GM19099 (cell line): ENCODE data around the gene DNAI7.

Source experiments
- POLR2A ChIP-seq: IDR thresholded peaks from 3 replicates; pipeline ENCODE4 v1.6.1; 2011; ENCODE audit warnings: low read depth; ENCODE audit not compliant: insufficient read length; ENCODE audit errors: extremely low read depth

DNAI7 gene

GRCh38 chr12:25194214-25194613 lies 746 bp downstream of the DNAI7 start:
- no peak for TF ChIP-seq POLR2A

DNA sequence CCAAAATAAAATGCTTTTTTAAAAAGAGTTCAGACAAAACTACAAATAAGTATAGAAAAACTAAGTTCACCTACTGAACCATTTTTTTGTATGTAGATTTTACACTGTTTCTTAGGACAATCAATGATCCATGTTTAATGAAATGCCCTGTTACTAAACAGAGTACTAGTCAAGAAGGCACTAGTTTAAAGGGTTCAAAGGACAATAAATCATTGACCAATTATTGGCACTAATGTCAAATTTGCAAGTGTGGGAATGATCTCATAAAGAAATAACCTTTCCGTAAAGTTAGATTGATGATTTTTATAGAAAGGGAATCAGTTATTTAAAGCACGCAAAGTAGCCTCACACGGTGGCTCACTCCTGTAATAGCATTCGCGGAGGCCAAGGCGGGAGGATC lies 4.2 kb downstream of the DNAI7 start:
- TF ChIP-seq POLR2A, result no peak

DNA sequence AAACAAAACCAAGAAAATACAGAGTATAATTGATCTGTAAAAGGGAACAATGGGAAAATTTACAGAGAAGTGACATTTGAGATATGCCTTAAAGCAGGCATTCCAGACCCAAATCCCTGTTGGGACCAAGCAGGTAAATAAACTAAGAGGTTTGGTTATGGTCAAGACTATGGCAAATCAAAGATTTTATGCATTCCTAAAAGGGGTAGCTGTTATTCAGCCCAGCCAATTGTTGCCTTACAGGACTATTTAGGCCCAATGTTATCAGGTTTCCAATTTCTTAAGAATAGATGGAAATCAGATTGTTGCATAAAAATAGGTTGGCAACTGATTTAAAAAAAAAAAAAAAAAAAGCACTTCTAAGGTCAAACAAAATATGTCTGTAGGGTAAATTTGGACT lies 5.3 kb downstream of the DNAI7 start:
- no peak for TF ChIP-seq POLR2A

- TF ChIP-seq POLR2A, result no peak
Measured at GRCh38 chr12:25187781-25188180, 7.2 kb downstream of the DNAI7 start.

GRCh38 chr12:25186788-25187402 lies 8.1 kb downstream of the DNAI7 start:
- TF ChIP-seq POLR2A, result no peak

DNA sequence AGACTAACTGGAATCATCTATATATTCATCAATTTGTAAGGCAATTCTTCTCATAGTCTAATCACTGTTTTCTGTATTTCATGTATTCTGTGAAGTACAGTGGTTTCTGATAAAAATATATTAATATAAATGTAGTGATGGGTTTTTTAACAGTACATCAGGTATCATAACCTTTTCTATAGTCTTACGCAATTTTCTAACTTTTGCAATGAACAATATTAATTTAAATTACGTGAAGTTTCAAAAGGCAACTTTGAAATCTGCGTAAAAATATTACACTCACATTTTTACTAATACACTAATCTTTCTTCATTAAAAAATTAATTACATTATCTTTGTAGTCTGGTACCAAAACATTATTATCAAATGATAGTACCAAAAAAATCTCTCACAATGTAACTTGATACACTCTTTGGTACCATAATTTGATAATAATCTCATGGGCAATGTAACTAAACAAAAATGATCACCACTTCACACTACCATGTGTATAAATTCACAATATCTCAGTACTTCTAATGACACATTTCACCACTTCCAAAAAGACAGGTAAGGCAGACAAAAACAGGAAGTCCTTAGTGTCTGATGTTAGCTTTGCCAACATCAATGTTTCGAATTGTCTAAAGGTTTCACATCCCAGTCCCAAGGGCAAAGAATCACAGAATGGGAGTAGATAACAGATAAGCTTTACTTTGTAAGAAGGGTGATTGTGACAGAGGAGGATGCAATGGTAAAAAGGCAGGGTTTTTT lies 8.7 kb downstream of the DNAI7 start:
- TF ChIP-seq POLR2A, result no peak

DNA sequence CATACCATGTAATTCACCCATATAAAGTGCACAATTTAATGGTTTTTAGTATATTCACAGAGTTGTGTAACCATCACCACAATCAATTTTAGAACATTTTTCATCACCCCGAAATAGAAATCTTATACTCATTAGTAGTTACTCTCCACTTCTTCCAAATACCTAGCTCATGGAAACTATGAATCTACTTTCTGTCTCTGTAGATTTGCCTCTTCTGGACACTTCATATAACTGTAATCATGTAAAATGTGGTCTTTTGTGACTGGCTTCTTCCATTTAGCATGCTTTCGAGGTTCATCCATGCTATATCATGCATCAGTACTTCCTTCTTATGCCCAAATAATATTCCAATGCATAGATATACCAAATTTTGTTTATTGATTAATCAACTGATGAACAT lies 10.8 kb downstream of the DNAI7 start:
- TF ChIP-seq POLR2A, result no peak

DNA sequence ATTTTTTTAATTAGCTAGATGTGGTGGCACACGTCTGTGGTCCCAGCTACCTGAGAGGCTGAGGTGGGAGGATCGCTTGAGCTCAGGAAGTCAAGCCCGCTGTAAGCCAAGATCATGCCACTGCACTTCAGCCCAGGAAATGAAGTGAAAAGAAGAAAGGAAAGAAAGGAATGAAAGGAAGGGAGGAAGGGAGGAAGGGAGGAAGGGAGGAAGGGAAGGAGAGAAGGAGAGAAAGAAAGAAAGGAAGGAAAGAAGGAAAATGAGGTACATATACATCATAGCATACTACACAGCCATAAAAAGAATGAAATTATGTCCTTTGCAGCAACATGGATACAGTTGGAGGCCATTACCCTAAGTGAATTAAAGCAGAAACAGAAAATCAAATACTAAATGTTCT lies 12.2 kb downstream of the DNAI7 start:
- TF ChIP-seq POLR2A, result no peak

- TF ChIP-seq POLR2A, result no peak
Measured at GRCh38 chr12:25162866-25163265, 32.1 kb downstream of the DNAI7 start.

GRCh38 chr12:25156061-25156460 lies 38.9 kb downstream of the DNAI7 start:
- TF ChIP-seq POLR2A, result no peak

GRCh38 chr12:25155022-25155576 lies 39.9 kb downstream of the DNAI7 start:
- no peak for TF ChIP-seq POLR2A

DNA sequence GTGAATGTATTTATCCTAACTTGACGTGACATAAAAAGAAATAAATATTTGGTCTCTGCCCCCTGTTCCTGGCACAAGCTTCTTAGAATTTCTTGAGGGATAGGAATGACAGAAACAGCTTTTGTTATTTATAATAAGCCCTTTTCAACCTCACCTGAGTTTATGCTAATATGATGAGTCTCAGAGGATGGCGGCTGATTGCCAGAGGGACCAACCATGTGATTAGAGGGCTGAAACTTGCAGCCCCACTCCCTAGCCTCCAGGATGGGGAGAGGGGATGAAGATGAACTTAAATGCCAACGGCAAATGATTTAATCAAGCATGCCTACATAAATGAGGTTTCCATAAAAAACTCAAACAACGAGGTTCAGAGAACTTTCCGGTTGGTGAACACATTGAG lies 42.9 kb downstream of the DNAI7 start:
- no peak for TF ChIP-seq POLR2A

DNA sequence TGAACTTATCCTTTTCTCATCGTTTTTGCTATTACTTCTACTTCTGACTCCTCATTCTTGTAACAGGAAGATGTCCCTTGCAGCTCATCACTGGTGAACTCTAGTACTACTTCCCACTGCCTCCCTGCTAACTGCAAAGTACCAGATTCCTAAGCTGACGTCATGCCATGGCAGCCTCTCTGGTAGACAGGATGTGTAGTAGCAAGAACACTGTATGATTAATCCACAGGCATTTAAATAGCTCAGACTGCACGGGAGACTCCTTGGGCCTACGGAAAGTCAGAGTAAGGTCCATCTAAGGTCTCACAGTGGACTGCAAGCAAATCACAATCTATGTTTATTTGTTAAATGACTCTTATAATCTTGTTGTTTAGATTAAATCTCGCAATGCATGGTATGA lies 43.5 kb downstream of the DNAI7 start:
- no peak for TF ChIP-seq POLR2A

GRCh38 chr12:25146686-25147085 lies 48.3 kb downstream of the DNAI7 start:
- no peak for TF ChIP-seq POLR2A

DNA sequence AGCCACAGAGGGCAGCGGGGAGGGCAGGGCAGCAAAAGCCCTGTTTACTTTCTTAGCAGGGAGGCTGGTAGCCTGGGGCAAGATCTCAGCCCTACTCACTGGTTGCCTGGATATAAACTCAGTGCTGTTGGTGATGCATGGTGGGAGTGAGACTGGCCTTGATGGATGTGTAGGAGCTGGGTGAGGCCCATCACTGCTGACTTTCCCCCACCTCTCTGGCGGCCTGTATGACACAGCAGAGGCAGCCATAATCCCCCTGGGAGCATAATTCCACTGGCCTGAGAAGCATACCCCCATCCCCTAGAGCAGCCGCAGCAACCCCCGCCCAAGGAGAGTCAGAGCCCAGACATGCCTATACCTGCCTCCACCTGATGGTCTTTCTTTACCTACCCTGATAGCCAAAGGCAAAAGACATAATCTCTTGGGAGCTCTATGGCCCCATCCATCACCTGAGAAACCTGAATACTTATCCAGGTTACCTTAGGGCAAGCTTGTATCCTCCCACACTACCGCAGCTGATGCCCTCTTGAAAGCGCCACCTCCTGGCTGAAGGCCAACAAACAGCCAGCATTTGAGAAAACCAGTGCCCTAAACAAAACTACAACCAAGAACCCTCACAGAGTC lies 59.3 kb downstream of the DNAI7 start:
- TF ChIP-seq POLR2A, result no peak

DNA sequence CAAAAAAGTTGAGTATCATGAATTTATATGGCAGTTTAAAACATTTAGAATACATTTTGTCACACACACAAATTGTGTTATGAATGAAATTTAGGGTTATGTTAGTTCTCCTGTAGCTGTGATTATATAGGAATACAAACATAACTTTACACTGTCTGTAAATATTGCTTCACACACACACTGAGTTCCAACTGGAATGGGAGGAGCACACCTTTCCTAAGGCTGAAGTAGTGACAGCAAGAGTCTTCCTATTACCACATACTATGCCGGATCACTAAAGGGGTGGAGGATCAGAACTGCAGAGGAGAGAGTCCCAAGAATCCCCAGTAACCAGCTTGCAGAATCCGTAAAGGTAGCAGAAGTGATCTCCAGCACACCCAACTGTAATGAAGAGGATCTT lies 63.7 kb downstream of the DNAI7 start:
- no peak for TF ChIP-seq POLR2A
